OCI-LY3 (cell line): ENCODE results near the gene TCF12.

Source experiments
- EZH2phosphoT487 ChIP-seq: fragments of 200-600 bp; shearing (Covaris generic); IDR thresholded peaks from 2 replicates; pipeline ENCODE4 v1.6.1; 2018; ENCODE audit warnings: antibody characterized with exemption, mixed run types, low read depth
- TF ChIP-seq, protein P1 (sequence below): fragments of 200-600, 300-600 bp; sonication (generic); IDR thresholded peaks from 2 replicates; pipeline ENCODE4 v1.5.1; 2014; ENCODE audit warnings: antibody characterized with exemption, low read length, low read depth

DNA sequence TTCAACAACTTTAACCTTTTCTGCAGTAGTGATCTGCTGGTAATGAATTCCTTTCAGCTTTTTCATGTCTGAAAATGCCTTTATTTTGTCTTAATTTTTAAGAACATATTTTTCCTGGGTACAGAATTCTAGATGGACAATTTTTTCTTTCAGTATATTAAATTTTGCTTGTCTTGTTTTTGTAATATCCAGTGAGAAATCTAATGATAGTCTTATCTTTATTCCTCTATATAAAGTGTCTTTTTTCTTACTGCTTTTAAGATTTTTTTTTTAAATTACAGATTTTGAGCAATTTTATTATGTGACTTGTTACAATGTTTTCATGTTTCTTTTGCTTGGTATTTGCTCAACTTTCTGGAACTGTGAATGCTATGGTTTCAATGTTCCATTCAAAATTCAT lies 38.1 kb downstream of the TCF12 start:
- TF ChIP-seq, protein P1, sequence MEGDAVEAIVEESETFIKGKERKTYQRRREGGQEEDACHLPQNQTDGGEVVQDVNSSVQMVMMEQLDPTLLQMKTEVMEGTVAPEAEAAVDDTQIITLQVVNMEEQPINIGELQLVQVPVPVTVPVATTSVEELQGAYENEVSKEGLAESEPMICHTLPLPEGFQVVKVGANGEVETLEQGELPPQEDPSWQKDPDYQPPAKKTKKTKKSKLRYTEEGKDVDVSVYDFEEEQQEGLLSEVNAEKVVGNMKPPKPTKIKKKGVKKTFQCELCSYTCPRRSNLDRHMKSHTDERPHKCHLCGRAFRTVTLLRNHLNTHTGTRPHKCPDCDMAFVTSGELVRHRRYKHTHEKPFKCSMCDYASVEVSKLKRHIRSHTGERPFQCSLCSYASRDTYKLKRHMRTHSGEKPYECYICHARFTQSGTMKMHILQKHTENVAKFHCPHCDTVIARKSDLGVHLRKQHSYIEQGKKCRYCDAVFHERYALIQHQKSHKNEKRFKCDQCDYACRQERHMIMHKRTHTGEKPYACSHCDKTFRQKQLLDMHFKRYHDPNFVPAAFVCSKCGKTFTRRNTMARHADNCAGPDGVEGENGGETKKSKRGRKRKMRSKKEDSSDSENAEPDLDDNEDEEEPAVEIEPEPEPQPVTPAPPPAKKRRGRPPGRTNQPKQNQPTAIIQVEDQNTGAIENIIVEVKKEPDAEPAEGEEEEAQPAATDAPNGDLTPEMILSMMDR: no peak
- no peak for TF ChIP-seq EZH2phosphoT487
